HepG2 (cell line): ENCODE data around the gene TRIM2. TPM values are rescaled to one million over a fixed set of nuclear protein-coding genes. Genes with fewer than 3 reads are reported as not detected.

Experiments
- ATAC-seq: fragments of 200-7000 bp; cut with Tn5 transposase; 3 replicates; pipeline ENCODE4 v1.9.1; 2020; ENCODE audit warnings: mild to moderate bottlenecking, moderate library complexity
- BruUV-seq: library from RNA; stranded (reverse); fragments of 400-500 nt; replicated peaks from 2 replicates; lab custom pipeline; 2021; lab: Mats Ljungman, UMichigan
- CTCF ChIA-PET: fragments of 300-600 bp; formaldehyde crosslinking; extraction: SDS; loops from one replicate; lab custom pipeline; 2021; ENCODE audit warnings: low total read pairs, inconsistent platforms, low intra/inter-chr PET ratio; lab: Yijun Ruan, JAX
- POLR2A ChIA-PET: fragments of 350-600 bp; sonication (Branson Sonifier 250); formaldehyde crosslinking; loops from one replicate; lab custom pipeline; 2020; ENCODE audit warnings: antibody characterized with exemption, inconsistent platforms; lab: Yijun Ruan, JAX
- DNase-seq: peaks from one replicate; pipeline ENCODE4 v3.0.0-alpha.2; 2015; ENCODE audit warnings: low spot score
- FAIRE-seq: peaks from 3 replicates; lab custom pipeline; 2011; peaks lifted over from hg19 to GRCh38; lab: Jason Lieb, UNC
- H2AFZ ChIP-seq: one replicate; pipeline ENCODE4 v1.6.1; 2011; ENCODE audit warnings: low read length, inconsistent platforms
- H3K27ac ChIP-seq: fragments of 300-600 bp; 3 replicates; pipeline ENCODE4 v1.8.0; 2011; ENCODE audit warnings: mixed run types, mild to moderate bottlenecking, mixed read lengths, low read length, inconsistent platforms; ENCODE audit not compliant: insufficient read depth; ENCODE audit errors: extremely low read length
- H3K27me3 ChIP-seq, 2 experiments: fragments of 200-600 bp in 1 of 2; 2 replicates in 1 of 2; 3 replicates in 1 of 2; pipeline versions ENCODE4 v1.6.0 to v1.8.0; 2011; ENCODE audit warnings: low read length in 2 of 2, mild to moderate bottlenecking in 2 of 2, moderate library complexity in 2 of 2, inconsistent platforms in 1 of 2; ENCODE audit not compliant: insufficient read depth in 2 of 2, control insufficient read depth in 1 of 2
- H3K36me3 ChIP-seq, 2 experiments: fragments of 200-600 bp in 1 of 2; replicated peaks in 1 of 2; 2 replicates in 1 of 2; 3 replicates in 1 of 2; pipeline versions ENCODE4 v1.5.1 to v1.8.0; 2011; ENCODE audit warnings: low read length in 2 of 2, inconsistent platforms in 1 of 2; ENCODE audit not compliant: insufficient read depth in 2 of 2, control insufficient read depth in 1 of 2
- H3K4me1 ChIP-seq: 2 replicates; pipeline ENCODE4 v1.5.1; 2012; ENCODE audit warnings: low read length, inconsistent platforms; ENCODE audit not compliant: insufficient read depth
- H3K4me2 ChIP-seq: 2 replicates; pipeline ENCODE4 v1.6.0; 2011; ENCODE audit warnings: low read depth, low read length, inconsistent platforms
- H3K4me3 ChIP-seq, 3 experiments: fragments of 200-600 bp in 1 of 3; sonication (generic), shearing (Covaris generic) in 1 of 3; replicated peaks in 1 of 3; 2 replicates each; pipeline ENCODE4 v1.5.1; 2011 to 2016; ENCODE audit warnings: low read length in 3 of 3, inconsistent platforms in 2 of 3, low read depth in 2 of 3, mild to moderate bottlenecking in 2 of 3, control low read depth in 1 of 3, mixed read lengths in 1 of 3; ENCODE audit not compliant: insufficient read depth in 1 of 3
- H3K79me2 ChIP-seq: one replicate; pipeline ENCODE4 v1.6.1; 2011; ENCODE audit warnings: low read length, inconsistent platforms; ENCODE audit not compliant: insufficient read depth
- H3K9ac ChIP-seq: 2 replicates; pipeline ENCODE4 v1.6.0; 2011; ENCODE audit warnings: mild to moderate bottlenecking, low read depth, low read length, inconsistent platforms; ENCODE audit not compliant: insufficient read depth
- H3K9me3 ChIP-seq: 2 replicates; pipeline ENCODE4 v1.5.1; 2012; ENCODE audit warnings: mild to moderate bottlenecking, low read length
- H4K20me1 ChIP-seq: 2 replicates; pipeline ENCODE4 v1.6.0; 2011; ENCODE audit warnings: inconsistent platforms, mild to moderate bottlenecking, low read length, moderate library complexity; ENCODE audit not compliant: insufficient read depth
- FOXA1 ChIP-seq, 2 experiments: fragments of 450-650 bp in 1 of 2; sonication (generic) in 1 of 2; formaldehyde crosslinking in 1 of 2; IDR thresholded peaks; 2 replicates each; pipeline versions ENCODE4 v1.4.0 to v1.6.1; 2016 to 2020; ENCODE audit warnings: missing genetic modification reagents in 1 of 2
- GABPA ChIP-seq, 2 experiments: IDR thresholded peaks; 2 replicates each; pipeline ENCODE4 v1.6.1; 2011 to 2016; ENCODE audit warnings: low read depth in 2 of 2, low read length in 1 of 2, missing biosample characterization in 1 of 2, missing genetic modification characterization in 1 of 2
- ZNF652 ChIP-seq: IDR thresholded peaks from 2 replicates; pipeline ENCODE4 v1.6.1; 2016; ENCODE audit warnings: low read depth, borderline replicate concordance
- WGBS: methylation state at CpG from one replicate; pipeline ENCODE4 v1.1.6; 2017; ENCODE audit warnings: low lambda C conversion rate; 5-methylcytosine and 5-hydroxymethylcytosine counted together
- in situ Hi-C: cut with HindIII; loops from 2 replicates; pipeline ENCODE4 v1.10.0; 2017; ENCODE audit warnings: low pct_unique_long_range_greater_than_20kb; ENCODE audit not compliant: extremely low pct_ligation_motif_present
- intact Hi-C: fragments of 100-400 bp; cut with micrococcal nuclease; formaldehyde crosslinking; loops from one replicate; pipeline ENCODE4 v1.10.0; 2022; ENCODE audit not compliant: unreplicated experiment
- polyA plus RNA-seq, 8 experiments: library from polyadenylated mRNA; depleted of rRNA in 3 of 8; stranded (reverse) in 7 of 8; unstranded in 1 of 8; fragments of >200 nt; fragmentation: Illumina TruSeq in 4 of 8; extraction: Trizol in 4 of 8; gene quantifications; 2 replicates each; pipeline versions ENCODE4 v1.2.1 to v1.2.3, GENCODE V29; 2011 to 2016; ENCODE audit warnings: low read depth in 4 of 8, missing spikeins in 1 of 8, mixed read lengths in 1 of 8; ENCODE audit not compliant: insufficient read depth in 1 of 8
- total RNA-seq, 5 experiments: library from RNA; depleted of rRNA; stranded (reverse); fragments of >200 nt; fragmentation: Illumina TruSeq; extraction: Trizol; gene quantifications; 2 replicates each; pipeline ENCODE4 v1.2.3, GENCODE V29; 2016; ENCODE audit warnings: low read depth in 1 of 5
- TF ChIP-seq, protein P1 (sequence below): IDR thresholded peaks from 2 replicates; pipeline ENCODE4 v1.6.1; 2012; ENCODE audit warnings: inconsistent platforms
- TF ChIP-seq, protein P2 (sequence below): sonication (generic); formaldehyde crosslinking; conservative IDR thresholded peaks from 2 replicates; pipeline ENCODE4 v1.4.0; 2020; ENCODE audit warnings: mild to moderate bottlenecking, missing genetic modification reagents, moderate library complexity

TRIM2 gene
- total and polyA plus RNA-seq, 2 of the 13 experiments (the other 11 are each of a cell fraction or from before 2014, with no cell fraction given), result 2.1 to 4.2 TPM

DNA sequence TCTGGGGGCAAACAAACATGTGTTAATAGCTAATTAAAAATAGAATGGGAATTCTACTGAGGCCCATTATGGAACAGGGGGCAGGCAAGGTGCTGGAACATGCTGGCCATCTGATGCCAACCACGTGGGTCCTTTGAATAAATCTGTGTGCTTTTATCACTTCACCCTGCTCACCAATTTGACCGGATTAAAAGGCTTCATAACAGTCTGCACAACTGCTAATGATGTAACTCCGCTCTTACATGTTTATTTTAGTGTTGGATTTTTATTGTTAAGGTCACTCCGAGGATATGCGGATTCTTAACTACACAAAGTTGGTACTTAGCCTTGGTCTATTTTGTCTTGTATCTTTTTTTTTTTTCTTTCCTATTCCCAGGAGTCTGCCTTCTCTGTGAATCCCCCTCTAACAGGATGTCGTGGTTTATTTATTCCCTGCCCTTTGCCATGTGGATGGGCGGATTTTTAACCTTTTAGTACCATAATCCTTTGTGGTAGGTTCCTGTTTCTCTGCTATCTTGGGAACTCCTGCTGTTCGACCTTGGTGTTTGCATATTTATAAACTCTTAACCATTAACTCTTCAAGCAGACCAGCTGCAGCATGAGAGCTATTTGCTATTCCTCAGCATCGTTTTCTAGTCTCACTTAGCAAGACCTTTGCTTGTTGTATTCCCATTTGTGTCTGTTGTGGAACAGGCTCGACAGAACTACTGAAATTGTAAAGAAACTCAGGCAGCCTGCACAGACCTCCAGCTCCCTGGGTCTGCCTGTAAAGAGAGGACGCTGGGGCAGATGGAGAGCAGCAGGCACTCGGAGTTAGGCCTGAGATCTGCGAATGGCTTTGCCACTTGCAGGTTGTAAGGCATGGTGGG, 38.0 kb downstream of the TRIM2 start:
- Histone ChIP-seq H4K20me1 (no peaks in the 10 kb centered on the region), H3K79me2 (no peaks in the 10 kb centered on the region), H3K4me1 (peaks cover 30% of the 10 kb centered on the region), H3K4me2 (peak overlapping the region; percentile 39), H3K27ac (no peak overlapping the region), H3K9ac (no peak overlapping the region), H3K9me3 (no peaks in the 10 kb centered on the region), H3K36me3 (no peaks in the 10 kb centered on the region), H2AFZ (no peak overlapping the region), H3K4me3 (no peak overlapping the region), H3K27me3 (no peaks in the 10 kb centered on the region)
- TF ChIP-seq ZNF652 (CRISPR knock-in tag) (peak; percentile 81), GABPA (IDR thresholded peaks at IDR 0.05; ENCODE audit: low read depth, low read length) (no peak), GABPA (CRISPR knock-in tag; IDR thresholded peaks at IDR 0.05; ENCODE audit: low read depth) (no peak), FOXA1 (IDR thresholded peaks at IDR 0.05) (no peak), FOXA1 (CRISPR knock-in tag; IDR thresholded peaks at IDR 0.05) (0 out of 2 replicates have a peak, but pooled peaks have one; percentile 7)
- TF ChIP-seq, protein P1, sequence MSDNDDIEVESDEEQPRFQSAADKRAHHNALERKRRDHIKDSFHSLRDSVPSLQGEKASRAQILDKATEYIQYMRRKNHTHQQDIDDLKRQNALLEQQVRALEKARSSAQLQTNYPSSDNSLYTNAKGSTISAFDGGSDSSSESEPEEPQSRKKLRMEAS, result peak; percentile 47; the same call in 1 of the 2 replicates
- TF ChIP-seq, protein P2, sequence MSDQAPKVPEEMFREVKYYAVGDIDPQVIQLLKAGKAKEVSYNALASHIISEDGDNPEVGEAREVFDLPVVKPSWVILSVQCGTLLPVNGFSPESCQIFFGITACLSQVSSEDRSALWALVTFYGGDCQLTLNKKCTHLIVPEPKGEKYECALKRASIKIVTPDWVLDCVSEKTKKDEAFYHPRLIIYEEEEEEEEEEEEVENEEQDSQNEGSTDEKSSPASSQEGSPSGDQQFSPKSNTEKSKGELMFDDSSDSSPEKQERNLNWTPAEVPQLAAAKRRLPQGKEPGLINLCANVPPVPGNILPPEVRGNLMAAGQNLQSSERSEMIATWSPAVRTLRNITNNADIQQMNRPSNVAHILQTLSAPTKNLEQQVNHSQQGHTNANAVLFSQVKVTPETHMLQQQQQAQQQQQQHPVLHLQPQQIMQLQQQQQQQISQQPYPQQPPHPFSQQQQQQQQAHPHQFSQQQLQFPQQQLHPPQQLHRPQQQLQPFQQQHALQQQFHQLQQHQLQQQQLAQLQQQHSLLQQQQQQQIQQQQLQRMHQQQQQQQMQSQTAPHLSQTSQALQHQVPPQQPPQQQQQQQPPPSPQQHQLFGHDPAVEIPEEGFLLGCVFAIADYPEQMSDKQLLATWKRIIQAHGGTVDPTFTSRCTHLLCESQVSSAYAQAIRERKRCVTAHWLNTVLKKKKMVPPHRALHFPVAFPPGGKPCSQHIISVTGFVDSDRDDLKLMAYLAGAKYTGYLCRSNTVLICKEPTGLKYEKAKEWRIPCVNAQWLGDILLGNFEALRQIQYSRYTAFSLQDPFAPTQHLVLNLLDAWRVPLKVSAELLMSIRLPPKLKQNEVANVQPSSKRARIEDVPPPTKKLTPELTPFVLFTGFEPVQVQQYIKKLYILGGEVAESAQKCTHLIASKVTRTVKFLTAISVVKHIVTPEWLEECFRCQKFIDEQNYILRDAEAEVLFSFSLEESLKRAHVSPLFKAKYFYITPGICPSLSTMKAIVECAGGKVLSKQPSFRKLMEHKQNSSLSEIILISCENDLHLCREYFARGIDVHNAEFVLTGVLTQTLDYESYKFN, result no peak; the same call in 1 of the 2 replicates
- peak; percentile 40 for DNase-seq
- peak; percentile 43 for FAIRE-seq
- ChIA-PET CTCF (no interaction called here), POLR2A (no interaction called here)
- WGBS, result 37% methylated on average over 13 of the region's 13 CpGs
- intact Hi-C loops, result no loop called here
- BruUV-seq, result no TSS peak
- in situ Hi-C loops, result no loop called here
- peak; percentile 83 for ATAC-seq
